Stimulated activated CD4-positive, alpha-beta T cell treated with anti-CD3 and anti-CD28 coated beads, Interleukin-4, amount 100 ng/mL, for 4 hours (primary cell): Measurements from ENCODE around the gene CLEC18C.
"Not testable (repeated sequence)": the region's sequence is repeated elsewhere in the genome, so short reads cannot be mapped to it uniquely, and the experiment has no call there.

Experiments used
- DNase-seq, 2 experiments: peaks; one replicate each; pipeline ENCODE4 v3.0.0-alpha.2; 2020

The CLEC18C gene

DNA sequence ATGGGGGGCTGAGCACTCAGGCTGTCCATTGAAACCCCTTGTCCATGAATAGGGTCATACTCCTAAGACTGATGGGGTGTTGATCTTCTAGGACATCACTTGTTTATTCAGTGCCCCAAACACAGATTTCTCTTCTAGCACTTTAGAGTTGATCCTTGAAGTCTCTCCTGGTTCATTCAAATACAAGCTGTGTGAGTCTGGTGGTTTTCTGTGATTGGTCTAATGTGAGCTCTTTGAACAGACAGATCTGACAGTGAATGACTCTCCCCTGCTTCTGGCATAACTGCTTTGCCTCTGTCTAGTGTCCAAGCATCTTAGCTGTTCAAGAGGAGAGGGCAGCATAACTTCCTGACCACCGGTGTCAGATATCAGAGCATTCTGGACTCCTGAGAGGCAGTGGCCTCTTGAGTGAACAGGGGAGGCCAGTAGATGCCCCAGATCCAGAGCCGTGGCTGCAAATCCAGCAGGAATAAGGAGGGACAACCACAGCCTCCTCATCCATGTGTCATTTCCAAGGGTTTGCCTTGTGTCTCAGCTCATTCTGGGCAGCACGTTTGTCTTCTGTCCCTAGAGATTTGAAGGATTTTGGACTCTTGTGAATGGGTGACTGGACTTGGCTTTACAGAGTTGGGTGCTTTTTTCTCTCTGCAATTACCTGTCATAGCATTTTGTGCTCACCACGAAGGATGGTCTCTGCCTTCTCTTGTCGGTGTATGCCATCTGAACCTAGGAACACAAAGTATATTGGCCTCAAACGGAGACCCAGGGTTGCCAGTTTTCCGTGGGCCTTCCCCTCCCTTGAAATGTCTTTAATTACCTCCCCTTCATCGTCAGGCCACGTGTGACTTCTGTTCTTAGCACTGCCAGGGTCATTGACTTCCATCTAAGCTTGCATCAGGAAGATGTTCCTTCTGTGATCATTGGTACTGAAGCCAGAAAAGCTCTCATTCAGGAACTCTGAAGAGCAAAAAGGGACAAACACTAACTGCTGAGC lies 13.9 kb upstream of the CLEC18C start:
- DNase-seq, result no peak

DNA sequence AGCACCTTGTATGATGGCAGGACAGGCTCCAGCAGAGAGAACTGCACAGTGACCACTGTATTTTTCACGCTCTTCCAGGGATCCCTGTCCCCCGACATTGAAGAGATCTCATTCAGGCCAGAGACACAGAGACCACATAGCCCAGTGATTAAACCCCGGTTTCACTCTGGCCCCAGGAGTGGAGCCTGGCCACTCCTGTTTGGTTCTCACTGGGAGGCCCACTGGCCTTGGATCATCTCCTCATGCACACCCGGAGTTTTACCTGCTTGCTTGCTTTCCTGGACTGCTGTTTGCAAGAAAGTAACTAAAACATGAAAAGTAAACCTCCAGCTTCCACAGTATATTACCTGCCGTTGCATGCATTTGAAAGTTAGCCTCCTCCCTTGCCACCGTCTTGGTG lies 13.2 kb upstream of the CLEC18C start:
- DNase-seq, result no peak

DNA sequence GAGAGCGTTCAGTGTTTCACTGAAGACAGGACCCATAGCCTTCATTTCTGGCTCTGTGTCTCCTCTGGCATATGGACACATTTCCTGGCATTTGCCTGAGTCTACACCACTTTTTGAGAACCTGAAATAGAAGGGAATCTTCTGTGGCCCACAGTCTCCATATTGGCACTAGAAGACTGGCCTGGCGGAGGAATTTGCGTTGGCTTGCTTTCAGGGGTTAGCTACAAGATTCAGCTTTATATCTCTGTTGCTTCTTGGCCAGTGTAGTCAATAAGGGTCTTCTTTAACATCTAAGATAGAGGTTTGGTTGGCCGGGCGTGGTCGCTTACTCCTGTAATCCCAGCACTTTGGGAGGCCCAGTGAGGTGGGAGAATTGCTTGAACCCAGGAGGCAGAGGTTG lies 12.8 kb upstream of the CLEC18C start:
- DNase-seq, result no peak

DNA sequence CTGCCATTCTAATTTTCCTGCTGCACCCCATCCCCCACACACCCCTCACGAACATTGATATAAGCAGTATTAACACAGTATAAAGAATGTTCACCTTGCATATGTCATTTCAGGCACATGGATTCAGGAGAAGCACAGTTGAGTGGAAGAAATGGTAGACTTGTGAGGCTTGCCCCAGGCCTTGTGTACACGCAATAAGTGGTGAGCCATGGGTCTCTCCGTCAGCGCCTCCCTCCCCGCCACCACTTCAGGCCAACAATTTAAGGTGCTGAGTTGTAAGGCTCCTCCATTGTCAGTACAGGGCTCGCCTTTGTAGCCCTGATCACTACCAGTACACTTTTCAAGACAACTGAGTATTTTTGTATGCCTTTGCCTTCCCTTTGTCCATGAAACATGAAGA lies 12.2 kb upstream of the CLEC18C start:
- no peak for DNase-seq

DNA sequence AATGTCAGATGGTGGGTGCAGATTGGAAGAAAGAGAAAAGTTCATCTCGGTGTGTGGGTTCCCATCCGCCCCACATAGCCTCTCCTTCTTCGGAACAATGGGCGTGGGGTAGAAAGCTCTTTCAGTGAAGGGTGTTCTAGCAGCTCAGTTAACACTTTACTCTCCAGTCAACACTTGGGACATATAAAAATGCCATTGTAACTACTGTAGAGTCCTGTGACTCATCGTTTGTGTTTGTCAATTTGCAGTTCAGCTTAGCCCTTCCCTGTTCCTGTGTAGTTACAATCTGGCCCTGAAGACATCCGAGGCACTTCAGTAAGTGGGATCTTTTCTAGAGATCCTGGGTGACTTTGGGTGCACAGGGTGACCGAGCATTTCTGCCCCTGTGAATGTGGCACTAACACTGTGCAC lies 11.5 kb upstream of the CLEC18C start:
- no peak for DNase-seq

DNA sequence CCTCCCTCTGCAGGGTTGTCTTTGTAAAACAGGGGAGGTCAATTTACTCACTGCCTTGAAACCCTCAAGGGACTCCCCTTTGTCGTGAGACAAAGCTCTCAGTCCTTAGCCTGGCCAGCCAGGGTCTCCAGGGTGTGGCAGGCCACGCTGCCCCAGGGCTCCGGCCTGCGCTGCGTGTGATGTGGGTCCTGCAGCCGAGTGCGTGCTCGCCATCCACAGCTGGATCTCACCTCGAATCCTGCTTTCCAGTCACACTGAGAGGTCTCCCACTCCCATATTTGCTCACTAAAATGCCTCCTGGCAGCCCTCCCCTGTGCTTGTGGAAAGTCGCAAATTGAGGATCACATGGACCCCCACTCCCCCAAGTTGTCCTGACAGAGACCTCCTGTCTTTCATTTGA lies 10.0 kb upstream of the CLEC18C start:
- no peak for DNase-seq

DNA sequence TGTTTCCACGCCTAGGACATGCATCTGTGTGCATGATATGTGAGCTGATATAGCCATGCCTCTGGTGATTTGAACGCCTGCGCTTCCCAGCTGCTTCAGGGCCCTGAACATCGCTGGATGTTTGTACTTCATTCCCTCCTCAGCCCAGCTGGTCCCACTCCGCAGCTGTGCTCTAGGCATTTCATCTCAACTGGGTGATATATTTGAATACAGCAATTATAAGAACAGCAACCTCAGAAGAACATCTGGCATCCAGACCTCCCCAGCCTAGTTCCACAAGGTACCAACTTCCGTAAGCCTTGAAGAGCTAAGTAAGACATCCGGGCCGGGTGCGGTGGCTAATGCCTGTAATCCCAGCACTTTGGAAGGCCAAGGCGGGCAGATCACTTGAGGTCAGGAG lies 6.9 kb upstream of the CLEC18C start:
- DNase-seq, result not testable (repeated sequence)

DNA sequence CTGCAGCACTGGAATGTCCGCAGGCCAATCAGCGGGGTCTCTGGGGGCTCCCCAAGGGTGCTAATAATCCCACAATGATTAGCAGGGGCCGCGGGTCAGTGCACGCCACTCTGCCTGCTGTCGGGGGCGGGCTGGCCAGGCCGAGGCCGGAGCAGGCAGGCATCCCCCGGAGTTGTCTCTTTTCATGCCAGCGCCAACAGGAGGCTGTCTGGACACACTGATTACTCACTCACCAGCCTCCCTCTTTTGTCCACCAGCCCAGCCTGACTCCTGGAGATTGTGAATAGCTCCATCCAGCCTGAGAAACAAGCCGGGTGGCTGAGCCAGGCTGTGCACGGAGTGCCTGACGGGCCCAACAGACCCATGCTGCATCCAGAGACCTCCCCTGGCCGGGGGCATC lies 329 bp downstream of the CLEC18C start:
- not testable (repeated sequence) for DNase-seq

DNA sequence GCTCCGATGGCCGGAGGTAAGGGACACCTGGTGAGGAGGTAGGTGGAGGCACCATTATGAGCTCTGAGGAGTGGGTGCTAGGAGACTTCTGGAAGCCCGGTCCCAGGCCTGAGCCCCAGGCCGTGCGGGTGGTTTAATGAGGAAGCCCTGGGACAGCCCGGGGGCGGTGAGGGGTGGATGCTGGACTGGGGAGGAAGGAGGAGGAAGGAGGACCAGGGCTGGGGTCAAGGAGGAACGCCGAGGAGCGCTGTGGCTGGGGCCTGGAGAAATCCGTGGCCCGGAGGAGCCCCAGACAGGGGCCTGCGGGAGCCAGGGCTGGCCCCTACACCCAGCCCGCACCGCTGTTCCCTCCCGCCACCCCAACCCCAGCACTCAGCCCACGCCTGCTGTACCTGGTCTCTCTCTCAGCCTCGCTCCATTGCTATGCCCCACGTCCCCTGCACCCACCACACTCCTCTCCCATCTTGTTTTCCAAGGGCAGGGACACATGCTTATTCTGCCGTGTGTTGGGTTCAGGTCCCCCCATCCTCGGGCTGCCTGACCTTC lies 873 bp downstream of the CLEC18C start:
- DNase-seq, result not testable (repeated sequence)

DNA sequence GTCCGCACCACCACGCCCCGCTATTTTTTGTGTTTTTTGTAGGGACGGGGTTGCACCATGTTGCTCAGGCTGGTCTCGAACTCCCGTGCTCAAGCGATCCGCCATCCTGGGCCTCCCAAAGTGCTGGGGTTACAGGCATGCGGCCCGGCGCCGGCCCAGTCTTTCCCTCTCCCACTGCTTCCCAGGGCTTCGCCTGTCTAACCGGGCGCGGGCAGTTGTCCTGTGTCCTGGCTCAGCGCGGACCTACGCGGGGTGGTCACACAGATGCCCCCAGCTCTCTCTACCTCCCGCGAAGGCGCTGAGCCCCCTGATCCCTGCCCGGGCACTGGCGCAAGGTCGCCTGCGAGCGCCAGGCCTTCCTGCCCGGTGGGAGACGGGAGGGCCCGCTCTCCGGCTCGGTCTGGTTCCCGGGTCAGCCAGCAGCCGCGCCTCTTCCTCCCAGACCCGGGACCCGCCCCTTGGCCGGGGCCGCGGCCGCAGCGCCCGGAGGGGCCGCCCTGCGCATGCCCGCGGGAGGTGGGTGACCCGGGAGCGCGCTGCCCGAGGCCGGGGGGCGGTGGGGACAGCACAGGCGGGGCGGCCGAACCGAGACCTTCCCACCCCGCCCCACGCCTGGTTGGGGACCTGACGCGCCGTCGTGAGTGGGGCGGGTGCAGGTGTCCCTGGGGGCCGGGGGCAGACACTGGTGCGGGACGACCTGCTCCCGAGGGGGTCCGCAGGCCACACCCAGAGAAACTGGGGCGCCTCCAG lies 14.4 kb downstream of the CLEC18C start:
- DNase-seq, result not testable (repeated sequence)

DNA sequence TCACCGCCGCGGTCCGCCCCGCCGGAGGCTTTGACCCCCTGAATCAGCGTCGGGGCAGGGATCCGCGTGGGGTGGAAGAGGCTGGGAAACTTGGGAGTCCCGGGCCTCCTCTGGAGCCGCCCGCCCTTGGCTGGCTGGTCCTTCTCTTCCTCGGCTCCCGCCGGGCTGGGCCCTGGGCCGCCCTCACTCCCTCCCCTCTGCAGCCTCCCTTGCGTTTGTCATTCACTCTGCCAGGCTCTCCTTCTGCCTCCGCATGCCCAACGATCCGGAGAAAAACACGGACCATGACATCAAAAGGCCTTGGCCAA lies 15.0 kb downstream of the CLEC18C start:
- not testable (repeated sequence) for DNase-seq

DNA sequence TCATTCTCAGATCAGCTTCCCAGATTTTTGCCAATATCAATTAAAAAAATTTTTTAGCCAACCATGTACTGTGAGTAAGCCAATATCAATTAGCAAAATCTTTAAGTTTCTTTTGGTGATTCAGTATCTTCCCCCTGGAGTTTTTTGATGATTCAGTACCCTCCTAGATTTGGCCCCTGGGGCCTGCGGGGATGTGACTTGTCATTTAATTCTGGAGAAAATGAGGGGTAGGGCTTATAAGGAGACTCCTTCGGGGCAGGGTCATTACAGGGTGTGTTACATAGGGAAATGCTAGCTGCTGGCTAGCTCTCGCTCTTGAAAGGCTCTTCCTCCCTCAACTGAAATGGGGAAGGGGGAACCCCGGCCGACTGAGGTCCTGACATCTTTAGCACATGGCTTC lies 17.0 kb downstream of the CLEC18C start:
- DNase-seq, result not testable (repeated sequence)

DNA sequence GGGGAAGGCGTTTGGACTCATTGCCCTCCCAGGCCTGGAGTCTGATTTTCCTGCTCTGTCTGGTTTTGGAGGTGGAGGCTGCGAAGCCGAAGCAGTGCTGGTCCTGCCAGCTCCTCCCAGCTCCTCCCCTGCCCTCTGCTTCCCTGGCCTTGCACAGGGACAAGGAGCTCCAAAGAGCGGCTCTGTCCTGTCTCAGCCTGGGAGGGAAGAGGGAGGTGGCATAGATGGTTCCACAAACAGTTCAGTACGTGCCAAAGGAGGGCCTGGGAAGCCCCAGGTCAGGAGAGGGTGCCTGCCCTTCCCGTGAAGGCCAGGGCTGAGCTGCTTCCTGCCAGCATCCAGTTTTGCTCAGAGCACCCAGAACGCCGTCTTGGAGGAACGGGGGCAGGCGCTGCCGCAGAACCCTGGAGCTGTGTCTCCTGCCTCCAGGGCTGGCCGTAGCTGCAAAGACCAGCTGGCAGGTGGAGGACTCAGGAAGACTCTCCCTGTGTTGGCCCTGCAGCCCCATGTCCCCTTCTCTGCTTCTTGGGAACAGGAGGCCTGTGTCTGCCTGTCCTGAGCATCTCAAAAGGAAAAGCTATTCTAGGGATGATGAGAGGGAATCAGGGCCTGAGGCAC lies 23.2 kb downstream of the CLEC18C start:
- DNase-seq, result not testable (repeated sequence)

DNA sequence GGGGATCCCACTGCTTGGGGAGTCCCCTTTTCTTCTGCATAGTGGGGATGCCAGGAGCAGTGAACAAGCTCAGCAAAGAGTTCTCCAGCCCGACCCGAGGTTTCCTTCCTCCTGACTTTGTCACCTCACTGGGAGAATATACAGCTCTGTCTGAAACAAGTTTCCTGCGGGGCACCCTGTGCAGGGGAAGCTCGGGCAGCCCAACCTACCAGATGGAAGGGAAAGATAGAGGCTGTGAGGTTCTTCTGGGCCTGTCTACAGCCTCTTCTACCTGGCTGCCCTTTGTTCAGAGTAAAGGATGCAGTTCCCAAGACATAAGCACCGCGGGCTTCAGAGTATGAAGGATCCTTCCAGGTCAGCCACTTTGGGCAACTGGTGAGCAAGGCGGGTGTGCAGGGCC lies 24.0 kb downstream of the CLEC18C start:
- DNase-seq, result not testable (repeated sequence)

DNA sequence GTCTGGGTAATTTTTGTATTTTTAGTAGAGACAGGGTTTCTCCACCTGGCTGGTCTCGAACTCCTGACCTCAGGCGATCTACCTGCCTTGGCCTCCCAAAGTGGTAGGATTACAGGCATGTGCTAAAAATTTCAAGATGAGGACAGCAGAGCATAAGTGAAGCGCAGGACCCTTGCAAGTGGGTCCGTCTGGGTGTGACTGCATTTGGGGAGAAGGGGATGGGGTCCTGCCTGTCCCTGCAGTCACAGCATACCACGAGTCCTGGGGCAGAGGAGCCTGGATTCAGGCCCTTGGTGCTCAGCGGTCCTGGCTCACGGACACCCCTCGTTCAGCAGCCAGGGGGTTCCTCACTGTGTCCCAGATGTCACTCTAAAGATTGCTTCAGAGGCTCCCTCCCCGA lies 24.6 kb downstream of the CLEC18C start:
- DNase-seq, result not testable (repeated sequence)

DNA sequence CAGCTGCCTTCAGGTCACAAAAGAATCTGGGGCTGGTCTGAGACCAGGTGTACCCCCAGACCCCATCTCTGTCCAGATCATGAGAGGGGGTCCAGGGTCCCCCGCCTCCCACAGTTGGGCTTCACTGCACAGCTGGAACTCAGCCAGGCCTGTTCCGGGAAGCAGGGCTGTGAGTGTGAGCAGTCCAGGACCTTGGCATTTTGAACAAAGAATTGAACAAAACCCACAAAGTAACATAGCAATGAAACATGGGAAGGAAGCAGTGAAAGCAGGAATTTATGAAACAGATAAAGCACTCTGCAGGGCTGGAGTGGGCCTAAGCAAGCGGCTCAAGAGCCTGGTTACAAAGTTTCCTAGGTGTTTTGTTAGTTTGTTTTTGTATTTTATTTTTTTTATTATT lies 25.1 kb downstream of the CLEC18C start:
- DNase-seq, result not testable (repeated sequence)

DNA sequence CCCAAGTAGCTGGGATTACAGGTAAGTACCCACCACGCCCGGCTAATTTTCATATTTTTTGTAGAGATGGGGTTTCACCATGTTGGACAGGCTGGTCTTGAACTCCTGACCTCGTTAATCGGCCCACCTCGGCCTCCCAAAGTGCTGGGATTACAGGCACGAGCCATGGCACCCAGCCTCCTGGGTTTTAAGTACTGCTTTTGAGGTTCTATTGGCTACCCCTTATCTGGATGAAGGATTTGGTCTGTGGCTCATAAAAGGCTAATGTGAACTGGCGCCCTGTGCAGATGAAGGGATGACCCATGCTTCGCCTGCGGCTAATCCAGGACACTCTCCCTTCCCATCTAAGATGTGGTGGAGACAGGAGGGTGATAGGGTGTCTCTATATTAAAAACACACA lies 25.6 kb downstream of the CLEC18C start:
- not testable (repeated sequence) for DNase-seq

DNA sequence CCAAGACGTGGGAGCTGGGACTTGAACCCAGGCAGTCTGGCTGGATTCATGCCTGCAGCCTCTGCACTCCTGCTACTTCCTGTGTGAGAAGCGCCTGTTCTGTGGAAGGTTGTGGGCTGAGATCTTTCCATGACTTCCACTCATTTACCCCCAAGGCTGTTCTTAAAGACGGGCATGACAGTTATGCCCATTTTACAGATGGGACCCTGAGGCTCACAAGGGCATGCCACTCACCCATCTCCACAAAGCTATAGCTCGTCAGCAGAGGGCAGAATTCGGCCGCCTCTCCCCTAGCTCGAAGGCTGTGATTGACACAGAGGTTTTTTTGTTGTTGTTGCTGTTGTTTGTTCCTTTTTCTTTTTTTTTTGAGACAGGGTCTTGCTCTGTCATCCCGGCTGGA lies 26.5 kb downstream of the CLEC18C start:
- not testable (repeated sequence) for DNase-seq

DNA sequence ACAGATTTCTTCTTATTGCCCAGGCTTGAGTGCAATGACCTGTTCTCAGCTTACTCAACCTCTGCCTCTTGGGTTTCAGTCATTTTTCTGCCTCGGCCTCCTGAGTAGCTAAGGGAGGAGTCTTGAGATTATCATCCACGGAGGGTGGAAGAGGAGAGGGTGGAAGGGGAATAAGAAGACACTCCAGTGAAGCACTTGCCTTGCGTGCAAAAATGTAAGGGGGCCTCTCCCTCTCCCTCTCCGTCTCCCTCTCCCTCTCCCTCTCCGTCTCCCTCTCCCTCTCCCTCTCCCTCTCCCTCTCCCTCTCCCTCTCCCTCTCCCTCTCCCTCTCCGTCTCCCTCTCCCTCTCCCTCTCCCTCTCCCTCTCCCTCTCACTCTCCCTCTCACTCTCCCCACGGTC lies 29.9 kb downstream of the CLEC18C start:
- not testable (repeated sequence) for DNase-seq

DNA sequence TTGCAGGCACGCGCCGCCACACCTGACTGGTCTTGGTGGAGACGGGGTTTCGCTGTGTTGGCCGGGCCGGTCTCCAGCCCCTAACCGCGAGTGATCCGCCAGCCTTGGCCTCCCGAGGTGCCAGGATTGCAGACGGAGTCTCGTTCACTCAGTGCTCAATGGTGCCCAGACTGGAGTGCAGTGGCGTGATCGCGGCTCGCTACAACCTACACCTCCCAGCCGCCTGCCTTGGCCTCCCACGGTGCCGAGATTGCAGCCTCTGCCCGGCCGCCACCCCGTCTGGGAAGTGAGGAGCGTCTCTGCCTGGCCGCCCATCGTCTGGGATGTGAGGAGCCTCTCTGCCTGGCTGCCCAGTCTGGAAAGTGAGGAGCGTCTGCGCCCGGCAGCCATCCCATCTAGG lies 30.4 kb downstream of the CLEC18C start:
- DNase-seq, result not testable (repeated sequence)

DNA sequence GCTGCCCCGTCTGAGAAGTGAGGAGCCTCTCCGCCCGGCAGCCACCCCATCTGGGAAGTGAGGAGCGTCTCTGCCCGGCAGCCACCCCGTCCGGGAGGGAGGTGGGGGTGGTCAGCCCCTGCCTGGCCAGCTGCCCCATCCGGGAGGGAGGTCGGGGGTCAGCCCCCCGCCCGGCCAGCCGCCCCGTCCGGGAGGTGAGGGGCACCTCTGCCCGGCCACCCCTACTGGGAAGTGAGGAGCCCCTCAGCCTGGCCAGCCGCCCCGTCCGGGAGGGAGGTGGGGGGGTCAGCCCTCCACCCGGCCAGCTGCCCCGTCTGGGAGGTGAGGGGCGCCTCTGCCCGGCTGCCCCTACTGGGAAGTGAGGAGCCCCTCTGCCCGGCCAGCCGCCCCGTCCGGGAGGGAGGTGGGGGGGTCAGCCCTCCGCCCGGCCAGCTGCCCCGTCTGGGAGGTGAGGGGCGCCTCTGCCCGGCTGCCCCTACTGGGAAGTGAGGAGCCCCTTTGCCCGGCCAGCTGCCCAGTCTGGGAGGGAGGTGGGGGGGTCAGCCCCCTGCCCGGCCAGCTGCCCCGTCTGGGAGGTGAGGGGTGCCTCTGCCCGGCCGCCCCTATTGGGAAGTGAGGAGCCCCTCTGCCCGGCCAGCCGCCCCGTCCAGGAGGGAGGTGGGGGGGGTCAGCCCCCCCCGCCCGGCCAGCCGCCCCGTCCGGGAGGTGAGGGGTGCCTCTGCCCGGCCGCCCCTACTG lies 31.2 kb downstream of the CLEC18C start:
- not testable (repeated sequence) for DNase-seq

DNA sequence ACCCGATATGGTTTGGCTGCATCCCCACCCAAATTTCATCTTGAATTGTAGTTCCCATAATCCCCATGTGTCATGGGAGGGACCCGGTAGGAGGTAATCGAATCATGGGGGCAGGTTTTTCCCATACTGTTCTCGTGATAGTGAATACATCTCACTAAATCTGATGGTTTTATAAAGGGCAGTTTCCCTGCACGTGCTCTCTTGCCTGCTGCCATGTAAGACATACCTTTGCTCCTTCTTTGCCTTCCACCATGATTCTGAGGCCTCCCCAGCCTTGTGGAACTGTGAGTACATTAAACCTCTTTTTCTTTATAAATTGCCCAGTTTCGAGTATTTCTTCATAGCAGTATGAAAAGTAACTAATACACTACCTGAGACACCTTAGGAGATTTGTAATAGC lies 32.8 kb downstream of the CLEC18C start:
- not testable (repeated sequence) for DNase-seq

DNA sequence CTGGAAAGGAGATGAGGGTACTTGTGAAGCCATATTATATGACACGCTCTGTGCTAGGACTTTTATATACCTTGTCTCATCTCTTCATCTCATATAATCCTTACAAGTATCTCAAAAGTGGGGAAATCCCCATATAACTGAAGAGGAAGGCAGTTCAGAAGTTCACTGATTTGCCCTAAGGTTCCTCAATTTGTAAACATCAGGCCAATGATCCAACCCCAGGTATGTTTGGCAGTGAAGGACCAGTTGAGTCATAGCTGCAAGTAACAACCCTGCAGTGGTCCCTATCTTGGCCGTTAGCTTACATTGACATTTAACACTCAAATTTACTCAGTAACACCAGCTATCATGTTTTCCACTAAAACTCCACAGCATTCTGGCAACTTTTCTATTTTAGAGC lies 45.0 kb downstream of the CLEC18C start:
- DNase-seq, result not testable (repeated sequence)
